Kidney epithelial cell (primary cell): ENCODE data around the gene NAT10. TPM values are rescaled to one million over a fixed set of nuclear protein-coding genes. Genes with fewer than 3 reads are reported as not detected.
"Not testable (repeated sequence)": the region's sequence is repeated elsewhere in the genome, so short reads cannot be mapped to it uniquely, and the experiment has no call there.

Experiments used
- DNase-seq: peaks from one replicate; pipeline ENCODE4 v3.0.0-alpha.2; 2010; ENCODE audit warnings: low read depth
- H3K27me3 ChIP-seq: 2 replicates; pipeline ENCODE4 v1.6.0; 2011; ENCODE audit warnings: low read length; ENCODE audit not compliant: control insufficient read depth, insufficient read depth
- H3K36me3 ChIP-seq: 2 replicates; pipeline ENCODE4 v1.5.1; 2011; ENCODE audit warnings: low read length; ENCODE audit not compliant: control insufficient read depth, insufficient read depth
- H3K4me3 ChIP-seq: 2 replicates; pipeline ENCODE4 v1.5.1; 2011; ENCODE audit warnings: low read depth, mild to moderate bottlenecking, control low read depth, low read length
- total RNA-seq: library from RNA; depleted of rRNA; stranded (reverse); fragments of >200 nt; gene quantifications from 2 replicates; pipeline ENCODE4 v1.2.3, GENCODE V29; 2015
- TF ChIP-seq, protein P1 (sequence below): IDR thresholded peaks from 2 replicates; pipeline ENCODE4 v1.5.1; 2011; ENCODE audit warnings: mild to moderate bottlenecking, moderate library complexity, low read length, control low read depth, inconsistent platforms; ENCODE audit not compliant: insufficient read depth, poor library complexity, severe bottlenecking

The NAT10 gene
- total RNA-seq, 1 donor from 2014 or later, result 21.7 TPM

DNA sequence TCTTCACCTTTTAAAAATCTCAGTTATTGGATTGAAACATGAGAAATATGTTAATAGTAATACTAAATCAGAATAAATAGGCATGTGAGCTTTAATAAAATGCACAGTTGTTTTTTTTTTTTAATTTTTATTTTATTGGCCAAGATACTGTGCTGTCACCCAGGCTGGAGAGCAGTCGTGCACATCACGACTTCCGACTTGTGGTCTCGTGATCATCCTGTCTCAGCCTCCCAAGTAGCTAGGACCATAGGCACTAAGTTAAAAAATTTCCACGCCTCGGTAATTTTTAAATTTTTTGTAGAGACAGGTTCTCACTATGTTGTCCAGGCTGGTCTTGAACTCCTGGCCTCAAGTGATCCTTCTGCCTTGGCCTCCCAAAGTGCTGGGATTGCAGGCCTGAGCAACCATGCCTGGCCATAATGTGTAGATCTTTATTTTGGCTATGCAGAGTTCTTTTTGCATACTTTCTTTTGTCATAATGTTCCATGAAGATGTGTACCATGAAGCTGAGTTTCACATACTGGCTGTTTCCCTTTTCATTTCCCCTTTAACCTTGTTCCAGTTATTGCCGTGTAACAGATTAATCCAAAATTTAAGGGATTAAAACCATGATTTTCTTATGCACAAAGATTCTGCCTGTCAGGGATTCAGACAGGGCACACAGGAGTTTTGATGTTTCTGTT lies 37.9 kb upstream of the NAT10 start:
- TF ChIP-seq, protein P1, sequence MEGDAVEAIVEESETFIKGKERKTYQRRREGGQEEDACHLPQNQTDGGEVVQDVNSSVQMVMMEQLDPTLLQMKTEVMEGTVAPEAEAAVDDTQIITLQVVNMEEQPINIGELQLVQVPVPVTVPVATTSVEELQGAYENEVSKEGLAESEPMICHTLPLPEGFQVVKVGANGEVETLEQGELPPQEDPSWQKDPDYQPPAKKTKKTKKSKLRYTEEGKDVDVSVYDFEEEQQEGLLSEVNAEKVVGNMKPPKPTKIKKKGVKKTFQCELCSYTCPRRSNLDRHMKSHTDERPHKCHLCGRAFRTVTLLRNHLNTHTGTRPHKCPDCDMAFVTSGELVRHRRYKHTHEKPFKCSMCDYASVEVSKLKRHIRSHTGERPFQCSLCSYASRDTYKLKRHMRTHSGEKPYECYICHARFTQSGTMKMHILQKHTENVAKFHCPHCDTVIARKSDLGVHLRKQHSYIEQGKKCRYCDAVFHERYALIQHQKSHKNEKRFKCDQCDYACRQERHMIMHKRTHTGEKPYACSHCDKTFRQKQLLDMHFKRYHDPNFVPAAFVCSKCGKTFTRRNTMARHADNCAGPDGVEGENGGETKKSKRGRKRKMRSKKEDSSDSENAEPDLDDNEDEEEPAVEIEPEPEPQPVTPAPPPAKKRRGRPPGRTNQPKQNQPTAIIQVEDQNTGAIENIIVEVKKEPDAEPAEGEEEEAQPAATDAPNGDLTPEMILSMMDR, result no peak
- DNase-seq, result no peak
- H3K36me3 ChIP-seq, result no peaks in the 10 kb centered on the region

DNA sequence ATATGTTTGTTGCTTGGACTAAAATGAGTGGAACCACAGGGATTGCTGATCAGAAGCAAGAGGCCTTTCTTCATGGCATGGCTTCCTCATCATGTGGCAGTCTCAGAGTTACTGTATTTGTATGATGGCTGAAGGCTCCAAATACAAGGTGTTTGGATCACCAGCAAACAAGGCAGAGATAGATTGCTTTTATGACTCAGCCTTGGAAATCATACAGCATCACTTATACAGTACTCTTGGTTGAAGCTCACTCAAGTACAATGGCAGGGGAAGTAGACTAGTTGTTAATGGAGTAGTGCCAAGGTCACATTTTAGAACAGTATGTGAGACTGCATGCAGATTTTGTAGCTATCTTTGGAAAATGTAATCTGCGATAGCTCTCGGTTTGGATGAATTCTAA lies 37.3 kb upstream of the NAT10 start:
- no peaks in the 10 kb centered on the region for H3K27me3 ChIP-seq
- no peak overlapping the region for H3K4me3 ChIP-seq
- no peaks in the 10 kb centered on the region for H3K36me3 ChIP-seq
- TF ChIP-seq, protein P1, result no peak
- DNase-seq, result no peak

More for the DNA sequence above, 37.9 kb upstream of the NAT10 start:
- Histone ChIP-seq H3K4me3 (no peak overlapping the region), H3K27me3 (no peaks in the 10 kb centered on the region)

DNA sequence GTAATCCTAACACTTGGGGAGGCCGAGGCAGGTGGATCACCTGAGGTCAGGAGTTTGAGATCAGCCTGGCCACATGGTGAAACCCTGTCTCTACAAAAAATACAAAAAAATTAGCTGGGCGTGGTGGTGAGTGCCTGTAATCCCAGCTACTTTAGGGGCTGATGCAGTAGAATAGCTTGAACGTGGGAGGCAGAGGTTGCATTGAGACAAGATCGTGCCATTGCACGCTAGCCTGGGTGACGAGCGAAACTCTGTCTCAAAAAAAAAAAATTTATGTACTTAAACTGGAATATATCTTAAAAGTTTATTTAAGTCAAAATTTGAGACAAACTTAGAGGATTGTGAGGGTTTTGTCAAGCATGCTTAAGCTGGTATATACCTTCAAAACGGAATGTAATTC lies 34.1 kb upstream of the NAT10 start:
- H3K4me3 ChIP-seq, H3K27me3 ChIP-seq, DNase-seq, H3K36me3 ChIP-seq: not testable (repeated sequence)

DNA sequence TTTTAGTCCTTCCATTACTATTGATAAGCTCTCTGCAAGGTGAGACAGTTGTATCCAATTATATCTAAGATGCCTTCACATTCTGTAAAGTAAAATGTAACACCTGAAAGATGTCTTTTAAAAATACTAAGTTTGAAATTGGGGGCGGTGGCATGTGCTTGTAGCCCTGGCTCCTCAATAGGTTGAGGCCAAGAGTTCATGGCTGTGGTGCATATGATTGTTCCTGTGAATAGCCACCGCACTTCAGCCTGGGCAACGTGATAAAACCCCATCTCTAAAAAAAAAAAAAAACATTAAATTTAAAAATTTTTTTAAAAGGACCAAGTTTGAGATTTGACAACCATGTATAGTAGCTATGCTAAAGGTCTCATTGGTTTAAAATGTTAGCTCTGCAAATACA lies 33.4 kb upstream of the NAT10 start:
- Histone ChIP-seq H3K27me3 (no peaks in the 10 kb centered on the region), H3K4me3 (no peak overlapping the region), H3K36me3 (no peaks in the 10 kb centered on the region)
- DNase-seq, result no peak
- TF ChIP-seq, protein P1, result no peak

DNA sequence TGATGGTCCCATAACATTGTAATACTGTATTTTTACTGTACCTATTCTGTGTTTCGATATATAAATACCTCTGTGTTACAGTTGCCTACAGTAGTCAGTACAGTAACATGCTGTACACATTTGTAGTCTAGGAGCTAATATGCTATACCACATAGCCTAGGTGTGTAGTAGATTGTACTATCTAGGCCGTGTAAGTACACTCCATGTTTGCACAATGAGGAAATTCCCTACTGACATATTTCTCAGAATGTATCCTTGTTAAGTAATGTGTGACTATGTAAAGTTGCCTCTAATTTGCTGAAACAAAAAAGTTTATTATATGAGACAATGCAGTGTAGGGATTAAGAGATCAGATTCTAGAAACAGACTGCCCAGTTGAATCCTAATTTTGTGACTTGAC lies 32.6 kb upstream of the NAT10 start:
- Histone ChIP-seq H3K36me3 (no peaks in the 10 kb centered on the region), H3K27me3 (no peaks in the 10 kb centered on the region), H3K4me3 (no peak overlapping the region)
- TF ChIP-seq, protein P1, result no peak
- no peak for DNase-seq

DNA sequence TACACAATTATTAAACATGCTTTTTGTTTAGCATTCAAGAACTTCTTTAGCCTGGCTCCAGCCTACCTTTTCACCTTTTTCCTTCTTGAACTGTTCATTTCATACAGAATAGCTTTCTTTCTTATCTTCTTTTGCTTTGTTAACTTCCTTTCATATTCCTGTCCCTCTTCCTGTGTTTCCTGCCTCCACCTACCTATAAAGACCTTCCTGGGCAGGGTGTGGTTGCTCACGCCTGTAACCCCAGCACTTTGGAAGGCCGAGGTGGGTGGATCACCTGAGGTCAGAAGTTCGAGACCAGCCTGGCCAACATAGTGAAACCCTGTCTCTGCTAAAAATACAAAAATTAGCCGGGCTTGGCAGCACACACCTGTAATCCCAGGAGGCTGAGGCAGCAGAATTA lies 31.0 kb upstream of the NAT10 start:
- TF ChIP-seq, protein P1, result no peak
- no peaks in the 10 kb centered on the region for H3K27me3 ChIP-seq
- no peaks in the 10 kb centered on the region for H3K36me3 ChIP-seq
- no peak for DNase-seq
- no peak overlapping the region for H3K4me3 ChIP-seq
